Stimulated activated CD4-positive, alpha-beta T cell treated with anti-CD3 and anti-CD28 coated beads, Interleukin-12 subunit alpha, Interleukin-12 subunit beta, amount 100 ng/mL, for 48 hours (primary cell): ENCODE results near the gene VPS35.
"Not testable (repeated sequence)": the region's sequence is repeated elsewhere in the genome, so short reads cannot be mapped to it uniquely, and the experiment has no call there.

Experiments
- DNase-seq, 3 donors: peaks; one replicate each; pipeline ENCODE4 v3.0.0-alpha.2; 2020; ENCODE audit warnings: low read depth in 2 of 3, low spot score in 1 of 3

VPS35 gene

DNA sequence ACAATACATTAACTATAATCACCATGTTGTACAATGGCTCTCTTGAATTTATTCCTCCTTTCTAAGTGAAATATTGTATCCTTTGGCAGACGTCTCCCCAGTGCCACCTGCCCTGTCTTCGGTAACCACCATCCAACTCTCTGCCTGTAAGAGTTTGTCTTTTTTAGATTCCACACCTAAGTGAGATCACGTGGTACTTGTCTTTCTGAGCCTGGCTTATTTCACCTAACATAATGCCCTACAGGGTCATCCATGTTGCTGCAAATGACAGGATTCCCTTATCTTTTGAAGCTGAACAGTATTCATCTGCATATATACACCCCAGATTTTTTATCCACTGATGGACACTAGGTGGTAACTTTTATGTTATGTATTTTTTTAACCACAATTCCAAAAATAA lies 24.7 kb upstream of the VPS35 start:
- DNase-seq, result no peak

- no peak for DNase-seq
These were observed 23.9 kb upstream of the VPS35 start for GRCh38 chr16:46712911-46713310.

- DNase-seq, result no peak
These were observed 22.4 kb upstream of the VPS35 start for GRCh38 chr16:46711106-46712058.

DNA sequence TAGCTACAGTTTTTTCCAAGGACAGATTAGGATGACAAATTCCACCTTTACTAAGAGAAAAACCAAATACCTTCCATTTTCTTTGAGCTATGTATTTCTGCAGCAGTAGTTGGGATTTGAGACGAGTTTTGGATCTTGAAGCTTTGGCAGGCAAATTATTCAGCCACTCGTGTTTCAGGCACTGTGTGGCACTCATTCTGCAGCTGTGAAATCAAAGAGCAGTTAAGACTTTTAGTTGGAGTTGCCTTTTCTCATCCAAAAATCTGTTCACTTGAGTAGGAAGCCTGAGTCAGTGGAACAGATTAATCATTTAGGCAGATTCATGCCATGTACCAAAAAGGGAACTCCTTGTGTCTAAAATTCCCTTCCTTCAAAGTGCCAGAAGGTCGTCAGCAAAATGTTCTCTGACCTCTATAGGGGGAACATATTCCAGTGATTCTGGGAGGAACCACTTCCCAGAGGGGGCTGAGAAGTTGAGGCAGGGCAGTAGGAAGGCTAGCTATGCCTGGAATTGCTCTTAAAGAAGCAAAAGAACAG lies 20.6 kb upstream of the VPS35 start:
- no peak for DNase-seq

DNA sequence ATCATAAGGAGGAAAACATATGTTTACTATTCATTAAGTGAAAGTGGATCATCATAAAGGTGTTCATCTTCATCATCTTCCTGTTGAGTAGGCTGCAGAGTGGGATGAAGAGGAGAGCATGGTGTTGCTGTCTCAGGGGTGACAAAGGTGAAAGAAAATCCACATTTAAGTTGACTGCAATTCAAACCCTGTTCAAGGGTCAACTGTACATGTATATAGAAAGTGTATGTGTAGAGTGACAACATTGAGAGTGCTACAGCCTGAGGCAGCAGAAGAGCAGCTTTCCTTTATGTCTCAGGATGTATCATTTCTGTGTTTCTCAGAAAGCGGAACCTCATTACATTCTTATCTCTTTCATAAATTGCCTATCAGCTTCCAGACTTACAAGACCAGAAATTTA lies 17.7 kb upstream of the VPS35 start:
- no peak for DNase-seq

DNA sequence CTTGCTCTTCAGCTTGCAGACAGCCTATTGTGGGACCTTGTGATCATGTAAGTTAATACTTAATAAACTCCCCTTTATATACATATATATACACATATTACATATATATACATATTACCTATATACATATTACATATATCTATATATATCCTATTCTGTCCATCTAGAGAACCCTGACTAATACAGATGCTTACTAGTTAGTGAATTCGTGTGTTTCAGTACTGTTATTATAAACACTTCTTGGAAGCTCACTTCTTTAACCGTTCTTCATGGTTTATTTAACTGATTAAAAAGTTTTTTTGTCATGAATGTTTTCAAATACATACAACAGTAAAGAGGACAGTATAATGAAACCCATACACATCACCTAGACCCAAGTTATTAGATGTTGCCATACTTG lies 13.1 kb upstream of the VPS35 start:
- DNase-seq, result no peak

DNA sequence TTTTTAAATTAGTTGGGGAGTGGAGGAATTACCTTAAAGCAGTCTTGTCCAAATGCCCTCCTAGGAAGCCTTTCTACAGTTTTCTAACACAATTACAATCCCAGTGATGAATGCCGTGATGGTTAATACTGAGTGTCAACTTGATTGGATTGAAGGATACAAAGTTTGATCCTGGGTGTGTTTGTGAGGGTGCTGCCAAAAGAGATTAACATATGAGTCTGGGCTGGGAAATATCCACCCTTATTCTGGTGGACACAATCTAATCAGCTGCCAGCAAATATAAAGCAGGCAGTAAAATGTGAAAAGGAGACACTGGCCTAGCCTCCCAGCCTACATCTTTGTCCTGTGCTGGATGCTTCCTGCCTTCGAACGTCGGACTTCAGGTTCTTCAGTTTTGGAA lies 12.6 kb upstream of the VPS35 start:
- DNase-seq, result no peak

GRCh38 chr16:46700048-46700447 lies 11.1 kb upstream of the VPS35 start:
- no peak for DNase-seq

- no peak for DNase-seq
These were observed 8.0 kb upstream of the VPS35 start for GRCh38 chr16:46696957-46697356.

DNA sequence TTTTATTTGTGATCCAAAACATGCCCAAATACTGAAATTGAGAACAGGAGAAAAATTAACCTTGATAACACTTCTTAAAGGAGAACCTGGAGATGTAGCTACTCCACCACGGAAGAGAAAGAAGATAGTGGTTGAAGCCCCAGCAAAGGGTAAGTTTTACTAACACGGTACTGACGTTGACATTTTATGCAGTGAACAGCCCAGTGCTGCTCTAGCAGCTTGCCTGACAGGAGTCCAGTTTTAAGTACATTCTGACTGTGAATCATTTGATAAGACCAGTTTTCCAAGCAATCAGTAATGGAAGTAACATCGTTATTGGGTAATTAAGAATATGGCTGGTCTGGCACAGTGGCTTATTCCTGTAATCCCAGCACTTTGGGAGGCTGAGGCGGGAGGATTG lies 7.0 kb upstream of the VPS35 start:
- no peak for DNase-seq

DNA sequence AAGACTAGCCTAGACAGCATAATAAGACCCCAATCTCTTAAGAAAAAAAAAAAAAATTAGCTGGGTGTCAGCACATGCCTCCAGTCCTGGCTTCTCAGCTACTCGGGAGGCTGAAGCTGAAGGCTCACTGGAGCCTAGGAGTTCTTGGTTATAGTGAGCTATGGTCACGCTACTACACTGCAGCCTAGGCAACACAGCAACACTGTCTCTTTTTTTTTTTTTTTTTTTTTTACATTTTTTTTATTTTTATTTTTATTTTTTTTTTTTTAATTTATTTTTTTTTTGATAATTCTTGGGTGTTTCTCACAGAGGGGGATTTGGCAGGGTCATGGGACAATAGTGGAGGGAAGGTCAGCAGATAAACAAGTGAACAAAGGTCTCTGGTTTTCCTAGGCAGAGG lies 4.6 kb upstream of the VPS35 start:
- DNase-seq, result no peak

DNA sequence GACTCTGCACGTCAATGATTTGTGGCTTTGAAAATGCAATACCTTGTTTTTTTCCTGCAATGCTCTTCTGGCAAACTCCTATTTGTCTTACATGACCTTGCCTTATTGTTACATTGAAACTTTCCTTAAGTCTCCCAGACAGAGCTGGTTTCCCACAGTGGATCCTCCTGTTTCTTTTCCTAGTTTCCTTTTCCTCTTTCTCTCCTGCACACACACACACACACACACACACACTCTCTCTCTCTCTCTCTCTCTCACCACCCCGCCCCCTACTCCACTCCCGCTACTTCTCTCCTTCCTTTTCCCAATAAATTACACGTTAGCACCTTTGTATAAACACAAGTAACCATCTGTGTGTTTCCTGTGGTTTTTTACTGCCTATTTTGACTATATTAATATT lies 2.7 kb upstream of the VPS35 start:
- no peak for DNase-seq

DNA sequence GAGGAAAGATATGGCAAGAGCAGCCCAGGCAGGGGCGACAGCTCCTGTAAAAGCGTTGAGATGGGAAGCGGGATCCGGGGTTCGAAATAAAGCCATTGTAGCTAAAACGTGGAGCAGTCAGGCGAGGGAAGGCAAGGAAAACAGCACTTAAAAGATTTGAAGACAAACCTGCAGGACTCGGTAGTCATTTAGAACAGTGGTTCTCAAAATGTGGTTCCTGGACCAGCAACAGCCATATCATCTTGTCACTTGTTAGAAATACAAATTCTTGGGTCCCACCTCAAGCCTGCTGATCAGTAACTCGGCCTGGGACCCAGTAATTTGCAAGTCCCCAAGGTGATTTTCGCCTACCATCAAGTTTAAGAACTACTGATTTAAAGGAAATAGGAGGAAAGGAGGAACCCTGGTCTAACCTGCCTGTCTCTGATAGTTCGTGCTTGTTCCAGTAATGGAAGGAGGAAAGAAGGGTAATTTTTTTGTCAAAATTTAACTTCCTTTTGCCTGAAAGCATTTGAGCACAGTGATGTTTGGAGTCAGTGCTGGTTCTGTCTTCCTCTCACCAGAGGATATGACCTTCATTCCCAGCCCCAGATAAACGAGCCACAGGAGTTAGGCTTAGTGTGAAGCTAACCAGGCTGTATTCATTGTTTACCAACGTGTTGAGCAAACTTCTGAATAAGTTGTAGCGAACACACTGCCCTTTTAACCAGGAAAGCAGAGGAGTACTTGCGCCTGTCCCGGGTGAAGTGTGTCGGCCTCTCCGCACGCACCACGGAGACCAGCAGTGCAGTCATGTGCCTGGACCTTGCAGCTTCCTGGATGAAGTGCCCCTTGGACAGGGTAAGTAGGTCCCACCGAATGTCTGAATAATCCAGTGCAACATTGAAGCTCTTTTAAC lies 1.6 kb upstream of the VPS35 start:
- DNase-seq, result no peak

- peak; percentile 95 to 97 (median 95) for DNase-seq
These were observed 645 bp upstream of the VPS35 start, which contains the start of gene ORC6 for GRCh38 chr16:46689365-46690280. Gene ORC6 (plus strand): TSS chr16:46689659. CDS start chr16:46689706, 47 bp downstream.

DNA sequence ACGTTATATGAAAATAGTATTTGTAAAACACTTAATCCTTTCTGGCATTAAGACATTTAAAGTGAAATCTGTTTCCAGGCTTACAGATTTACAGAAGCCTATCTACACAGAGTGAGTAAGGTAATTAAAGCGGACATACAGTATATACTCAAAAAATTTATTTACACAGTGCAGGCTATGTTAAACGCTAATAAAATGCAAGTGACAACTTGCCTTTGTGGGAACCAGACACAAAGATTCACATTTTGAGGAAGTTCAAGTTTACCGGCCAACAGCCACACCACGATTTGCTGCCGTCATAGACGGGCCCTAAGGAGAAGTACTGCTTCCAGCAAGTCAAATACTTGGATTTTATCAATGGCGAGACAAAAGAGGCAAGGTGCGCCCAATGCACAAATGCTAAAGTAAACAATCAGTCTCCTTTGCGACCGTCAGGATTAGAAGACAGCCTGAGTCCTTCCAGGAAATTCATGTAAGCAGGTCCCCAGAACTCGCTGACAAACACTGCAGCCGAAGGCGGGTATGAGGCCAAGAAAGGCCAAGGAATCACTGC lies 801 bp downstream of the VPS35 start:
- no peak for DNase-seq

GRCh38 chr16:46687486-46687885 lies 1.5 kb downstream of the VPS35 start:
- DNase-seq, result no peak

GRCh38 chr16:46686815-46687473 lies 2.0 kb downstream of the VPS35 start:
- DNase-seq, result no peak

- not testable (repeated sequence) for DNase-seq
These were observed 7.1 kb downstream of the VPS35 start for GRCh38 chr16:46681867-46682266.

DNA sequence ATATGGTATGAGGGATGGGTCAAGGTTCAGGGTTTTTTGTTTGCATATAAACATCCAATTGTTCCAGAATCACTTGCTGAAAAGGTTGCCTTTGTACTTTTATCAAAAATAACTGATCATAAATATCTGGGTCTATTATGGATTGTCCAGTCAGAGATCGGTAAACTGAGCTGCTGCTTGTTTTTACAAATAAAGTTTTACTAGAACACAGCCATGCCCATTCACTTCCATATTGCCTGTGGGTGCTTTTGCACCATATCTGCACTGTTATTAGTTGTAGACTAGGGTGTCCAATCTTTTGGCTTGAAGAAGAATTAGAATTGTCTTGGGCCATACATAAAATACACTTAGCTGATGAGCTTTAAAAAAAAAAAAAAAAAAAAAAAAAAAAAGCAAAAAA lies 11.0 kb downstream of the VPS35 start:
- not testable (repeated sequence) for DNase-seq
